HCT116 (cell line): Measurements from ENCODE around the gene VPS41. TPM values are rescaled to one million over a fixed set of nuclear protein-coding genes. Genes with fewer than 3 reads are reported as not detected.

Experiments
- ATAC-seq: fragments of 200-7000 bp; cut with Tn5 transposase; 2 replicates; pipeline ENCODE4 v1.9.1; 2020; ENCODE audit warnings: mild to moderate bottlenecking, moderate library complexity
- BruUV-seq: library from RNA; stranded (reverse); fragments of 400-500 nt; replicated peaks from 2 replicates; lab custom pipeline; 2021; lab: Mats Ljungman, UMichigan
- CTCF ChIA-PET: fragments of 300-600 bp; sonication (Branson Sonifier 250); formaldehyde crosslinking; loops from one replicate; lab custom pipeline; 2021; ENCODE audit warnings: antibody characterized with exemption; lab: Charles Lee
- POLR2A ChIA-PET: fragments of 300-600, 350-600 bp; sonication (Branson Sonifier 250); formaldehyde crosslinking; loops from one replicate; lab custom pipeline; 2021; ENCODE audit warnings: antibody characterized with exemption; lab: Charles Lee
- RAD21 ChIA-PET, 2 experiments: fragments of 300-600 bp; sonication (Branson Sonifier 250); formaldehyde crosslinking; loops; one replicate each; lab custom pipeline; 2023; ENCODE audit warnings: low total read pairs in 2 of 2; ENCODE audit not compliant: uncharacterized antibody in 2 of 2, unreplicated experiment in 2 of 2, low non-redundant PET in 1 of 2; lab: Charles Lee
- DNase-seq: peaks from one replicate; pipeline ENCODE4 v3.0.0-alpha.2; 2010; ENCODE audit warnings: low read depth, low spot score
- H2AFZ ChIP-seq: fragments of 200-600 bp; shearing (Covaris generic), sonication (generic); 2 replicates; pipeline ENCODE4 v1.6.1; 2017; ENCODE audit warnings: low read depth, mixed run types, mixed read lengths, antibody characterized with exemption, low read length; ENCODE audit not compliant: poor library complexity, severe bottlenecking
- H3K27ac ChIP-seq: 2 replicates; pipeline ENCODE4 v1.5.1; 2012; ENCODE audit warnings: low read depth, low read length
- H3K27me3 ChIP-seq: fragments of 200-600 bp; sonication (generic); 2 replicates; pipeline ENCODE4 v1.6.1; 2016; ENCODE audit warnings: mixed run types, low read length, mixed read lengths; ENCODE audit not compliant: insufficient read depth
- H3K36me3 ChIP-seq, 2 experiments: fragments of 200-500 bp in 1 of 2; fragments of 200-600 bp in 1 of 2; sonication (Bioruptor generic) in 1 of 2; sonication (generic) in 1 of 2; 2 replicates each; pipeline versions ENCODE4 v1.5.1 to v1.6.1; 2014 to 2016; ENCODE audit warnings: low read length in 2 of 2, inconsistent platforms in 1 of 2, mixed read lengths in 1 of 2, mixed run types in 1 of 2; ENCODE audit not compliant: insufficient read depth in 2 of 2, control insufficient read depth in 1 of 2
- H3K4me1 ChIP-seq, 2 experiments: fragments of 200-600 bp in 1 of 2; sonication (generic) in 1 of 2; 2 replicates each; pipeline versions ENCODE4 v1.5.1 to v1.6.1; 2012 to 2017; ENCODE audit warnings: low read length in 2 of 2, inconsistent platforms in 1 of 2, mild to moderate bottlenecking in 1 of 2, mixed read lengths in 1 of 2, mixed run types in 1 of 2, moderate library complexity in 1 of 2; ENCODE audit not compliant: insufficient read depth in 2 of 2, control insufficient read depth in 1 of 2
- H3K4me2 ChIP-seq: fragments of 200-600 bp; sonication (generic); 2 replicates; pipeline ENCODE4 v1.6.1; 2017; ENCODE audit warnings: mixed run types, low read length, mixed read lengths
- H3K4me3 ChIP-seq, 2 experiments: fragments of 200-600 bp in 1 of 2; sonication (generic) in 1 of 2; replicated peaks in 1 of 2; 2 replicates each; pipeline ENCODE4 v1.5.1; 2011 to 2016; ENCODE audit warnings: low read length in 2 of 2, control low read depth in 1 of 2, low read depth in 1 of 2, mild to moderate bottlenecking in 1 of 2, mixed read lengths in 1 of 2, mixed run types in 1 of 2
- H3K79me2 ChIP-seq: fragments of 200-600 bp; sonication (generic); 2 replicates; pipeline ENCODE4 v1.6.1; 2017; ENCODE audit warnings: mild to moderate bottlenecking, mixed run types, low read length, moderate library complexity, mixed read lengths; ENCODE audit not compliant: insufficient read depth
- H3K9ac ChIP-seq: fragments of 200-600 bp; sonication (generic); 2 replicates; pipeline ENCODE4 v1.6.1; 2016; ENCODE audit warnings: low read length, mixed read lengths
- H3K9me2 ChIP-seq: fragments of 200-600 bp; sonication (generic), shearing (Covaris generic); 2 replicates; pipeline ENCODE4 v1.6.1; 2017; ENCODE audit warnings: mixed run types, mild to moderate bottlenecking, moderate library complexity; ENCODE audit not compliant: insufficient read depth
- H3K9me3 ChIP-seq, 2 experiments: fragments of 200-500 bp in 1 of 2; fragments of 200-600 bp in 1 of 2; sonication (Bioruptor generic) in 1 of 2; sonication (generic) in 1 of 2; 2 replicates each; pipeline ENCODE4 v1.6.1; 2014 to 2017; ENCODE audit warnings: low read length in 2 of 2, mixed read lengths in 2 of 2, inconsistent platforms in 1 of 2, low read depth in 1 of 2, mild to moderate bottlenecking in 1 of 2, mixed run types in 1 of 2, moderate library complexity in 1 of 2; ENCODE audit not compliant: control insufficient read depth in 1 of 2, insufficient read depth in 1 of 2
- H4K20me1 ChIP-seq: fragments of 200-600 bp; sonication (generic), shearing (Covaris generic); 2 replicates; pipeline ENCODE4 v1.6.1; 2017; ENCODE audit warnings: mixed run types, mild to moderate bottlenecking, moderate library complexity; ENCODE audit not compliant: insufficient read depth
- ATF3 ChIP-seq: IDR thresholded peaks from 2 replicates; pipeline ENCODE4 v1.6.1; 2012
- CBX3 ChIP-seq: IDR thresholded peaks from 2 replicates; pipeline ENCODE4 v1.6.1; 2012; ENCODE audit warnings: low read depth
- EGR1 ChIP-seq: IDR thresholded peaks from 2 replicates; pipeline ENCODE4 v1.6.1; 2012; ENCODE audit warnings: low read depth
- ELF1 ChIP-seq: IDR thresholded peaks from 2 replicates; pipeline ENCODE4 v1.6.1; 2012; ENCODE audit warnings: low read depth, borderline replicate concordance
- JUND ChIP-seq: IDR thresholded peaks from 2 replicates; pipeline ENCODE4 v1.6.1; 2012
- POLR2A ChIP-seq: IDR thresholded peaks from 2 replicates; pipeline ENCODE4 v1.7.0; 2011; ENCODE audit warnings: borderline replicate concordance; ENCODE audit not compliant: insufficient read depth, insufficient read length; ENCODE audit errors: extremely low read depth
- POLR2AphosphoS5 ChIP-seq: IDR thresholded peaks from 2 replicates; pipeline ENCODE4 v1.6.1; 2011; ENCODE audit warnings: mild to moderate bottlenecking, low read depth, low read length, moderate library complexity
- REST ChIP-seq: IDR thresholded peaks from 2 replicates; pipeline ENCODE4 v1.6.1; 2012; ENCODE audit warnings: low read depth
- SIN3A ChIP-seq: IDR thresholded peaks from 2 replicates; pipeline ENCODE4 v1.6.1; 2012; ENCODE audit warnings: low read depth
- ZBTB33 ChIP-seq: IDR thresholded peaks from 2 replicates; pipeline ENCODE4 v1.6.1; 2011; ENCODE audit warnings: mild to moderate bottlenecking, low read length, moderate library complexity; ENCODE audit not compliant: insufficient replicate concordance; ENCODE audit errors: extremely low read depth
- intact Hi-C: fragments of 100-400 bp; cut with micrococcal nuclease; formaldehyde crosslinking; loops from 2 replicates; pipeline ENCODE4 v1.10.0; 2022
- total RNA-seq: library from RNA; stranded (reverse); gene quantifications from one replicate; pipeline ENCODE4 v1.2.1, GENCODE V29; 2021; ENCODE audit not compliant: unreplicated experiment

The VPS41 gene
- total RNA-seq, 1 experiment from 2014 or later, result 72.2 TPM

GRCh38 chr7:38844952-38845563, 63.9 kb downstream of the VPS41 start (continued):
- no peak for TF ChIP-seq POLR2AphosphoS5
- TF ChIP-seq ELF1, result no peak
- TF ChIP-seq ZBTB33, result no peak
- TF ChIP-seq POLR2A, result no peak
- no peak for TF ChIP-seq SIN3A

- Histone ChIP-seq H4K20me1 (no peaks in the 10 kb centered on the region), H3K4me2 (no peak overlapping the region), H3K4me1 (peaks cover 0 to 9% of the 10 kb centered on the region in 2 experiments; a peak in 2 of 4 replicates), H3K9ac (no peak overlapping the region), H2AFZ (no peak overlapping the region), H3K9me2 (no peaks in the 10 kb centered on the region), H3K27me3 (no peaks in the 10 kb centered on the region), H3K79me2 (no peaks in the 10 kb centered on the region), H3K4me3 (no peak overlapping the region), H3K27ac (no peak overlapping the region), H3K9me3 (no peaks in the 10 kb centered on the region), H3K36me3 (no peaks in the 10 kb centered on the region)
- ChIA-PET POLR2A (no interaction called here), CTCF (no interaction called here), RAD21 (no interaction called here)
- intact Hi-C loops, result no loop called here
- TF ChIP-seq JUND (no peak), REST (no peak), ZBTB33 (no peak), ATF3 (no peak), EGR1 (no peak), CBX3 (no peak)
- ATAC-seq, result no peak
- no peak for DNase-seq
- no TSS peak for BruUV-seq
Measured at GRCh38 chr7:38842746-38843145, 66.2 kb downstream of the VPS41 start.
